Activated T-cell treated with anti-CD3 and anti-CD28 coated beads, Interleukin-2, amount 50 U/mL, for 24 hours (primary cell): ENCODE measurements around the gene PPDPF.
A peak's percentile ranks its signal among the peaks of the same experiment; 100 is the strongest.

ENCODE experiments used
- DNase-seq: peaks from one replicate; pipeline ENCODE4 v3.0.0-alpha.2; 2020
- H3K27ac Mint-ChIP-seq: 2 replicates; pipeline ENCODE4 v1.8.0; 2020; ENCODE audit warnings: mild to moderate bottlenecking, mixed read lengths
- H3K27me3 Mint-ChIP-seq: 2 replicates; pipeline ENCODE4 v1.8.0; 2020; ENCODE audit warnings: mixed read lengths
- H3K36me3 Mint-ChIP-seq: 2 replicates; pipeline ENCODE4 v1.8.0; 2020; ENCODE audit warnings: low read depth, mixed read lengths
- H3K4me1 Mint-ChIP-seq: 2 replicates; pipeline ENCODE4 v1.8.0; 2020; ENCODE audit warnings: low read depth, mixed read lengths
- H3K4me3 Mint-ChIP-seq: 2 replicates; pipeline ENCODE4 v1.8.0; 2020; ENCODE audit warnings: mild to moderate bottlenecking, moderate library complexity, mixed read lengths
- H3K9me3 Mint-ChIP-seq: 2 replicates; pipeline ENCODE4 v1.8.0; 2020; ENCODE audit warnings: mixed read lengths

Gene PPDPF

DNA sequence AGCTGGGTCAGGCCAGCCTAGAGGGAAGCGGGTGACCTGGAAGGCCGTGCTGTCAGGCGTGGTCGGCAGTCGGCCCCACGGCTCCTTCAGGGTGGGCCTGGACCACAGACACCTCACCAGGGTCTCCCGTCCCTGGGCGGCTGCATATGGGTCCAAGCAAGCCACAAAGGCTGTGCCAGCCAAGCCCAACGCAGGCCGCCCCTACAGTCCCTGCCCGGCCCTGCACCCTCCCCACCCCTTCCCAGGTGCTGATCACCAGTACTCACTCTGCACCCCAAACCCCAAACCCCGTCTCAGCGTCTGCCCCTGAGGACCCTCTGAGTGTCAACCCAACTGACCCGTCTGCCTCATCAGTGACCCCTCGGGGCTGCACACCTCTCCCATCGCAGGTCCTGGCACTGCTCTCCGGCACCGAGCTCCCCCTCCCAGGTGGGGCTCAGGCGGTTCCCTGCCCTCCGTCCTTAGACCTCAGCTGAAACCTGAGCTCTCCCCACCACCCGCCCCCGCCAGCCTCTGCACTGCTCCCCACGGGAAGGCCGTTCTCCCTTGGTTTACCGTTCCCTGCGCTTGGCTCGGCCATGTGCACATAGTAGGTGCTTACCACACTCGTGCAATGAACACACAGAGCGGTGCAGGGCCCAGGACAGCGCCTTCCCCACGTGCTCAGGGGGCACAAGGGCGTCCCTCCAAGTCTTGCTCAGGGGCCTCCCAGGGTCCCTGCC lies 1.5 kb upstream of the PPDPF start:
- Mint-ChIP-seq H3K27me3 (peaks cover 4% of the 10 kb centered on the region), H3K4me1 (peaks cover 12% of the 10 kb centered on the region), H3K36me3 (peaks cover 27% of the 10 kb centered on the region), H3K9me3 (peaks cover 5% of the 10 kb centered on the region), H3K4me3 (peak overlapping the region; percentile 72), H3K27ac (peak overlapping the region; percentile 47)
- DNase-seq, result peak; percentile 29

DNA sequence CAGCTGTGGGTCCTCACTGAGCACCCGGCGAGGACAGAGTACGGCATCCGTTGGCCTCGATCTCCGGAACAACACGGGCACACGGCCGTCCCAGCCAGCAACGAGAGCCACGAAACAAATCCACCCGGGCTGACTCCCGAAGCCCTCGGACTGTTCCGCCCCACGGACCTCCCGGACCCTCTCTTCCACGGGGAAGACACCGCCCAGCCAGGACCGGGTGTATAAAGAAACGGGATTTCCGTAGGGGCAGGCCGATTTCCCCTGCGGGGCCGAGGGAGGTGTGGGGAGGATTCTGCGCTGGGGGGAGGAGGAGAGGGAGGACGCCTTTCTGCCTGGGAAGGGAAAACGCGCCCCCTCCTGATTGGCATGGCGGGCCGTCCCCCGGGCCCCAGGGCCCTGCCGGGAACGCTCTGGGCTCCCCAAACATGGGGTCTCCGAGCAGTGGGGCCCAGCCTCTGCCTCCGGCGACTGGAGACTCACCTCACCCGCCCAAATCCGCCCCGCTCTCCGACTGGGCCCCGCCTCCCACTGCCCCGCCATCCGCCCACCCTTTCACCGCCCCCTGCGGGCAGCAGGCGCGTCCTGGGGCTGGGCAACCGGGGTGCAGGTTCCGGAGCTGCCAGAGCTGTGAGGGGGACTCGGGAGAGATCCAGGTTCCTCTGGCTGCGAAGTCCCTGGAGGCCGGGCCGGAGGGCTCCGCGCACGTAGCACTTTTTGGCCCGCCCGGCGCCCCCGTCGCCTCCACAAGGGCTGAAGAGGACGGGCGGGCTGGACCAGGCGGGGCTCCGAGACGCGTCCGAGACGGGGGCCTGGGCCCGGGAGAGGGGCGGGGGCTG lies 679 bp upstream of the PPDPF start:
- peak overlapping the region; percentile 72 for H3K4me3 Mint-ChIP-seq
- peak; percentile 80 for DNase-seq
- peaks cover 2% of the 10 kb centered on the region for H3K9me3 Mint-ChIP-seq
- H3K27ac Mint-ChIP-seq, result peak overlapping the region; percentile 47
- peaks cover 11% of the 10 kb centered on the region for H3K4me1 Mint-ChIP-seq
- H3K27me3 Mint-ChIP-seq, result no peaks in the 10 kb centered on the region
- peaks cover 31% of the 10 kb centered on the region for H3K36me3 Mint-ChIP-seq

DNA sequence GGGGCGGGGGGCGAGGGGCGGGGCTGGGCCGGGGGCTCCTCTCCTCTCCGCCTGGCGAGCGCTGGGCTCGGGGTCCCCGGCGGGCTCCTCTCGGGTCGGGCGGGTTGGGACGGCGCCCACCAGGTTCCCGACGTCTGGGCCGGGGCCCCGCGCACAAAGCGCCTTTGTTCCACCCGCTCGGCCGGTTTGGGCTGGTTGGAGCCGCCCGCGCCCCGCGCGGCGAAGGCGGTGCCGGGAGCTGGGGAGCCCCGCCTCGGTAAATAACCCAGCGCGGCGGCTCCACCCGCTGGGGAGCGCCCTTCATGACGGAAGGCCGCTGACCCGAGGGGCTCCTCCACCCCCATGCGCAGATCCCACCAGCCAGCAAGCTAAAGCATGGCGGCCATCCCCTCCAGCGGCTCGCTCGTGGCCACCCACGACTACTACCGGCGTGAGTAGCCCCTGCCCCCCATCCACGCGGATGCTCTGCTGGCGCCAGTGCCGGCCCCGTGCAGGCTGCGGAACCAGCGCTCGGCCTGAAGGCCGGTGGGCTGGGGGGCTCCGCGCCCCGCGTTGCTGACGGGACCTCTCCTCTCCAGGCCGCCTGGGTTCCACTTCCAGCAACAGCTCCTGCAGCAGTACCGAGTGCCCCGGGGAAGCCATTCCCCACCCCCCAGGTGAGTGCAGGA lies 503 bp downstream of the PPDPF start:
- Mint-ChIP-seq H3K4me3 (peak overlapping the region; percentile 82), H3K4me1 (peaks cover 11% of the 10 kb centered on the region), H3K27ac (peak overlapping the region; percentile 63), H3K9me3 (peaks cover 2% of the 10 kb centered on the region), H3K27me3 (no peaks in the 10 kb centered on the region), H3K36me3 (peaks cover 31% of the 10 kb centered on the region)
- DNase-seq, result peak; percentile 85

DNA sequence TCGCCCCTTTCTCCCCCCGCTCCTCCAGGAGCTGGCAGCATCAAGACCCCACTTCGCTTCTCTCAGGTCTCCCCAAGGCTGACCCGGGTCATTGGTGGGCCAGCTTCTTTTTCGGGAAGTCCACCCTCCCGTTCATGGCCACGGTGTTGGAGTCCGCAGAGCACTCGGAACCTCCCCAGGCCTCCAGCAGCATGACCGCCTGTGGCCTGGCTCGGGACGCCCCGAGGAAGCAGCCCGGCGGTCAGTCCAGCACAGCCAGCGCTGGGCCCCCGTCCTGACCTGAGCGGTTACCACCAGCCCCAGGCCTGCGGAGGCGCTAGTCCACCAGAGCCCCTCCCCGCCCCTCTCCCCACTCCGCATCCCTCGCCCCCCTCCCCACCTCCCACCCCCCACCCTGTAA lies 1.0 kb downstream of the PPDPF start:
- Mint-ChIP-seq H3K27ac (peak overlapping the region; percentile 63), H3K27me3 (no peaks in the 10 kb centered on the region), H3K4me3 (peak overlapping the region; percentile 82)

DNA sequence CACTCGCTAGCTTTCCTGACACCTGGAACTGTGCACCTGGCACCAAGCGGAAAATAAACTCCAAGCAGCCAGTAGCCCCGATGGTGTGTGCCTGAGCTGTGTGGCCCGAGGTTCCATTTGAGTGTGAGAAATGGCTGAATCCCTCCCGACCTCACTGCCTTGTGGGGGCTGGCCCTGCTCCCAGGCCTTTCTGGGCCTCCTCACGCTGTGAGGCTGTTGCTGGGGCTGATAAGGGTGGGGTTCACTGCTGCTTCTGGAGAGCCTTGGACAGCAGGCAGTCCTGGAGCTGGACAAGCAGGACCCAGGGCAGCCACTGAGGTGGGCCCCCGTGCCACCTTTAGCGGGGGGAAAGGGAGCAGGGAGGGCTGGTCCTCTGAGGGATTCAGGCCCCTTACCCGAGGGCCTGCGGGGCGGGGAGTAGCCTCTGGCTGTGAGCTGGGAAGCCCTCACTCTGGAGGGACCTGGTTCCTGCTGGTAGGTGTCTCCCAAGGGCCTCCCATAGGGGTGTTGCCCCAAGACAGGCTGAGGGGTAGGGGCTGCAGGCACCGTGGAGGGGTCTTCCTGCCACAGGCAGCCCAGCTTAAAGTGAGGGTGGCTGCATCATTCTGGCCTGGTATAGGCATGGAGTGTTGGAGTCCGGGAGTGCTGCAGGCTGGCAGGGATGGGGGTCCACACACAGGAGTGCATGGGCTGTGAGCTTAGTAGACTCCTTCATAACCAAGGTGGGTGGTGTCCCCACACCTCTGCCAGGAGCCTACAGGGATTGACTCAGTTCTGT lies 1.7 kb downstream of the PPDPF start:
- Mint-ChIP-seq H3K4me3 (peak overlapping the region; percentile 65), H3K9me3 (peaks cover 2% of the 10 kb centered on the region), H3K36me3 (peaks cover 31% of the 10 kb centered on the region), H3K27me3 (no peaks in the 10 kb centered on the region), H3K4me1 (peaks cover 11% of the 10 kb centered on the region), H3K27ac (peak overlapping the region; percentile 66)
- peak; percentile 30 for DNase-seq

More for the DNA sequence above, 1.0 kb downstream of the PPDPF start:
- peaks cover 11% of the 10 kb centered on the region for H3K4me1 Mint-ChIP-seq
- H3K9me3 Mint-ChIP-seq, result peaks cover 2% of the 10 kb centered on the region
- H3K36me3 Mint-ChIP-seq, result peaks cover 31% of the 10 kb centered on the region
- no peak for DNase-seq

DNA sequence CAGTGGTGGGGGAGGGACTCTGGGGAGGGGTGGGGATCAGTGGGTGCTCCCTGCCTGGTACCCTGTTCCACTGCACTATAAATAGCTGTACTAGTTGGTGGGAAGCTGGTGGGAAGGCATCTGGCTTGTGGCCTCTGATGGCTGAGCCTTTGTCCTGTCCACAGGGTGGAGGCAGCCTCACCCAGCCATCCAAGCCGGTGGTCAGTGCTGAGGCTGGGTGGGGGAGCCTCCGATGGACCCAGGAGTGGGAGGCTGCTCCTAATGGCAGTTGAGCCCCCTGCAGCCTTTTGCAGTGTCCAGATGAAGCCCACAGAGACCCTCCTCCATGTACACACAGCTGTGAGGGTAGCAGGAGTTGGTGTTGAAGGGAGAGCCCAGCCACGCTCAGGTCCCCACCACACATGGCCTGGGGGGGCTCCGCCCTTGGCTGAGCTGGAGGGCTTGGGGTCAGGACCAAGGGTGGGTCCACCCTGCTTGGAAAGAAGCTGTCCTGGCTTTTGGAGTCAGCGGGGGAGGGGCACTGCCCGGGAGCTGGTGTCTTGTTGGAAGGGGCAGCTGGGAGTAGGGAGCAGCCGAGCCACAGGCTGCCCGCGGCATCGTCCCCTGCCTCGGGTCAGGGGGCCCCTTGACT lies 2.5 kb downstream of the PPDPF start:
- H3K27ac Mint-ChIP-seq, result no peak overlapping the region
- DNase-seq, result peak; percentile 28
- peaks cover 31% of the 10 kb centered on the region for H3K36me3 Mint-ChIP-seq
- H3K9me3 Mint-ChIP-seq, result peaks cover 2% of the 10 kb centered on the region
- peak overlapping the region; percentile 65 for H3K4me3 Mint-ChIP-seq
- H3K4me1 Mint-ChIP-seq, result peaks cover 16% of the 10 kb centered on the region
- H3K27me3 Mint-ChIP-seq, result no peaks in the 10 kb centered on the region

DNA sequence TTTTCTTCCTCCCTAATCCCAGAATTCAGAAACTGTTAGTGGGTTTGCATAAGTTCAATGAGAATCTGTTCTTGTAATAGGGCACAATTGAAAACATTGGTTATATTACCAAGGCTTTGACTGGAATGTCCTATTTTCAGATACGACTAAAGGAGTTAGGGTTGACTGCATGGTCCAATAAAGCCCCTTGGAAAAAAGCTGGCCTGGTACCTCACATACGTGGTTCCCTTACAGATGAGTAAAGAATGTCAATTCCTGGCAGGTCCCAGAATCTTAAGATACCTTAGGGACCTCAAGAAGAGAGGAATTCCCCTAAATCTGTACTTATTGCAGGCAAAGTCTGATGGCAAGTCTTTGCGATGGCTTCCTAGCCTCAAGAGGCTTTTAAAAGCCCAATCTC lies 4.6 kb downstream of the PPDPF start:
- no peak overlapping the region for H3K27ac Mint-ChIP-seq

DNA sequence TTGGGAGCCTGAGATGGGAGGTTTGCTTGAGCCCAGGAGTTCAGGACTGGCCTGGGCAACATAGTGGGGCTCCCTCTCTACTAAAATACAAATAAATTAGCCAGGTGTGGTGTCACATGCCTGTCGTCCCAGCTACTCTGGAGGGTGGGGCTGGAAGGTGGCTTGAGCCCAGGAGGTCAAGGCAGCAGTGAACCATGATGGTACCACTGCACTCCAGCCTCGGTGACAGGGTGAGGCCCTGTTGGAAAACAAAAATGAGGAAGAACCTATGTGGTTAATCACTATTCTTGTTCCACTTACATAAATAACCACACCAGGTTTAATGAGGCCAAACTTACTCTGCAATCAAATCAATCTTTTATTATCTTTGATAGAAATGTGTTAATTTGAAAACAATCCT lies 5.4 kb downstream of the PPDPF start:
- Mint-ChIP-seq H3K36me3 (peaks cover 31% of the 10 kb centered on the region), H3K27ac (no peak overlapping the region), H3K4me3 (no peak overlapping the region), H3K9me3 (peaks cover 2% of the 10 kb centered on the region), H3K4me1 (peaks cover 19% of the 10 kb centered on the region), H3K27me3 (no peaks in the 10 kb centered on the region)
- DNase-seq, result peak; percentile 33

More for the DNA sequence above, 4.6 kb downstream of the PPDPF start:
- H3K9me3 Mint-ChIP-seq, result peaks cover 2% of the 10 kb centered on the region
- H3K4me3 Mint-ChIP-seq, result no peak overlapping the region
- H3K27me3 Mint-ChIP-seq, result no peaks in the 10 kb centered on the region
- H3K36me3 Mint-ChIP-seq, result peaks cover 31% of the 10 kb centered on the region
- peaks cover 19% of the 10 kb centered on the region for H3K4me1 Mint-ChIP-seq
- DNase-seq, result no peak

DNA sequence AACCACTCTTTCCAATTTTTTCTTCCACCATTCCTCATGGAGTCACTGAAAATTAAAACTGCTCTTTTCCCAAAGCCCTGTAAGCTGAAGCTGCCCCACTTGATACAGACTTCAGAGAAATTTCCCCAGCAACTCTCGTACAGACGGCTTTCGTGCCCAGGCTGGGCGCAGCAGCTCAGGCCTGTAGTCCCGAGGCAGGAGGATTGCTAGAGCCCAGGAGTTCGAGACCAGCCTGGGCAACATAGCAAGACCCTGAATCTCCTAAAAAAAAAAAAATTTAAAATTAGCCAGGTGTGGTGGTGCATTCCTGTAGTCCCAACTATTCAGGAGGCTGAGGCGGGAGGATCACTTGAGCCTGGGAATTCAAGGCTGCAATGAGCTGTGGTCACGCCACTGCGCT lies 6.6 kb downstream of the PPDPF start:
- Mint-ChIP-seq H3K27me3 (no peaks in the 10 kb centered on the region), H3K4me3 (no peak overlapping the region), H3K36me3 (peaks cover 22% of the 10 kb centered on the region), H3K9me3 (peaks cover 2% of the 10 kb centered on the region), H3K4me1 (peaks cover 16% of the 10 kb centered on the region), H3K27ac (no peak overlapping the region)
- DNase-seq, result no peak

DNA sequence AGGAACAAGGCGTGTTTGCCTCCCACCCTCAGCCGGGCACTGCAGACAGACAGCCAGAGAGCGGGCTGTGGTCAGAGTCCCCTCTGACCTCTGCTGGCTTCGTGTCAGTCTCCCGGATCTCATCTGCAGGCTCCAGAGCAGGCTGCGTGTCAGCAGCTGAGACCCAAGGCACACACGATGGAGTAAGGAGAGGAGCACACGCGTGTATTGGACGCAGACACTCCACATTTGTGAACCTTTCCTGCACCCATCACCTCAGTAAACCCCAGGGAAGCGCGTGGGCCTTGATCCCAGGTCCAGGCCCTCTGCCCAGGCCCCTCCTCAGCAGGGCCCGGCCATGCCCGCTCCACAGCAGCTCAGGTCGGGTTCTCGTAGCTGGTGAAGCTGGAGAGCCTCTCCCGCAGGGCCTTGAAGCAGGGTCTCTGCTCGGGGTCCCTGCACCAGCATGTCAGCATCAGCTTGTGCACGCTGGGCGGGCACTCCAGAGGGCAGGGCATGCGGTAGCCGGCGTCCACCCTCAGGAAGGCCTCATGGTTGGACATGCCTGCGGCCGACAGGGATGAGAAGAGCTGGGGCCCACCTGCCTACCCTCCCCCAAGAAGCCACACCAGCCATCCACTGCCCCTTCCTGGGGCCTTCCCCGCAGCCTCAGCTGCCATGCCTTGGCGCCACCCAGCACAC lies 8.8 kb downstream of the PPDPF start:
- no peak overlapping the region for H3K27ac Mint-ChIP-seq
- no peak overlapping the region for H3K4me3 Mint-ChIP-seq
- H3K27me3 Mint-ChIP-seq, result no peaks in the 10 kb centered on the region
- peak; percentile 29 for DNase-seq
- H3K36me3 Mint-ChIP-seq, result peaks cover 2% of the 10 kb centered on the region
- no peaks in the 10 kb centered on the region for H3K9me3 Mint-ChIP-seq
- peaks cover 13% of the 10 kb centered on the region for H3K4me1 Mint-ChIP-seq

DNA sequence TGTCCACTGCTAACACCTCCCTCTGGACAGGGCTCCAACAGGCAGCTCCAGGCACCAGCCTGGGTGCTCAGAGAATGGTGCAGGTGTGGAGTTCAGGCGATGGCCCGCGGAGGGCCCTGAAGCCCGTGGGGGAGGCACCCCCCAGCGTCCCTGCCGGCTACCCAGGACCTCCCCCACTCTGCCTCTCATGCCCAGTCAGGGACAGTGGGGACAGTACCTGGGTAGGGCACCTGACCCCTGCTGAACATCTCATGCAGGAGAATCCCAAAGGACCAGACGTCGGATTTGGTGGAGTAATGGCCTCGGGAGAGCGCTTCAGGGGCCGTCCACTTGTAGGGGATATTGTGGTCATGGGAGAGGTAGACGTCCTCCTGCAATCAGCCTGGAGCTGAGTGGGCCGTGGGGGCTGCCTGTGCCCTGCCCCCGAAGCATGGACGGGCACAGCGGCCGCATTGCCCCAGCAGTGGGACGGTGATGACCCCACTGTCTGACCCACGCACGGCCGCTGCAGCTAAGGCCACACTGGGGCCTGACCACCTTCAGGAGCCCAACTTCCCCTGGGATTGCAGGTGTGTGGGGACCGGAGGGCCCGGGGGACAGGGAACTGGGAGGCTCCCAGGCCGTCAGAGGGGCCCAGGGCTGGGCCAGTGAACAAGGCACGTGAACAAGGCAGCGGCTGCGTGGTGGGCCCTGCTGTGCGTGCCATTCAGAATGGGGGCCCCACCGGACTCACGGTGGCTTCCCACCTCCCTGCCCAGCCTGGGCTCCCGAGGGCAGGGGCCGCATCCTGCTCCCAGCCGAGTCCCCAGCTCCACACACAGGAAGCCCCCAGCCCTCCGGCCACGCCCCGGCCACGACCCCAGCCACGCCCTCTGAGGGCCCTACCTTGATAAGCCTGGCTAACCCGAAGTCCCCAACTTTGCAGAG lies 9.6 kb downstream of the PPDPF start:
- Mint-ChIP-seq H3K27ac (no peak overlapping the region), H3K9me3 (no peaks in the 10 kb centered on the region), H3K27me3 (no peaks in the 10 kb centered on the region), H3K4me3 (no peak overlapping the region), H3K36me3 (no peaks in the 10 kb centered on the region), H3K4me1 (peaks cover 13% of the 10 kb centered on the region)
- DNase-seq, result no peak

DNA sequence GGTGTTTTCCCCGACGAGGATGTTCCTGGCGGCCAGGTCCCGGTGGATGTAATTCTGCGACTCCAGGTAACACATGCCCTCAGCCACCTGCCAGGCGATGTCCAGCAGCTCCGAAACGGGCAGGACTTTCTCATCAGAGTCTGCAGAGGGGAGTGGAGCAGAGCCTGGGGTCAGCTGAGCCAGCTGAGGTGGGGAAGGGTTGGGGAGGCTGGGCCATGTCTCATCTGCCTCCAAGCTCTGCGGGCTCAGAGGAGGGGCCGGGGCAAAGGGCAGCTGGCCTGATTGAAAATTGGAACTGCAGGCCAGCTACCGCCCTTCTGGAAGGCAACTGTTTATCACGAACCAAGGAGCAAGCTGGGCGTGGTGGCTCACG lies 10.2 kb downstream of the PPDPF start:
- Mint-ChIP-seq H3K4me3 (no peak overlapping the region), H3K36me3 (no peaks in the 10 kb centered on the region), H3K4me1 (peaks cover 13% of the 10 kb centered on the region), H3K27me3 (no peaks in the 10 kb centered on the region), H3K9me3 (no peaks in the 10 kb centered on the region), H3K27ac (no peak overlapping the region)
- DNase-seq, result no peak
